HS-5 (cell line): ENCODE results near the gene APOM.
A peak's percentile ranks its signal among the peaks of the same experiment; 100 is the strongest.

Experiments used
- DNase-seq: peaks from one replicate; pipeline ENCODE4 v3.0.0-alpha.2; 2012; ENCODE audit warnings: low read depth

APOM gene

DNA sequence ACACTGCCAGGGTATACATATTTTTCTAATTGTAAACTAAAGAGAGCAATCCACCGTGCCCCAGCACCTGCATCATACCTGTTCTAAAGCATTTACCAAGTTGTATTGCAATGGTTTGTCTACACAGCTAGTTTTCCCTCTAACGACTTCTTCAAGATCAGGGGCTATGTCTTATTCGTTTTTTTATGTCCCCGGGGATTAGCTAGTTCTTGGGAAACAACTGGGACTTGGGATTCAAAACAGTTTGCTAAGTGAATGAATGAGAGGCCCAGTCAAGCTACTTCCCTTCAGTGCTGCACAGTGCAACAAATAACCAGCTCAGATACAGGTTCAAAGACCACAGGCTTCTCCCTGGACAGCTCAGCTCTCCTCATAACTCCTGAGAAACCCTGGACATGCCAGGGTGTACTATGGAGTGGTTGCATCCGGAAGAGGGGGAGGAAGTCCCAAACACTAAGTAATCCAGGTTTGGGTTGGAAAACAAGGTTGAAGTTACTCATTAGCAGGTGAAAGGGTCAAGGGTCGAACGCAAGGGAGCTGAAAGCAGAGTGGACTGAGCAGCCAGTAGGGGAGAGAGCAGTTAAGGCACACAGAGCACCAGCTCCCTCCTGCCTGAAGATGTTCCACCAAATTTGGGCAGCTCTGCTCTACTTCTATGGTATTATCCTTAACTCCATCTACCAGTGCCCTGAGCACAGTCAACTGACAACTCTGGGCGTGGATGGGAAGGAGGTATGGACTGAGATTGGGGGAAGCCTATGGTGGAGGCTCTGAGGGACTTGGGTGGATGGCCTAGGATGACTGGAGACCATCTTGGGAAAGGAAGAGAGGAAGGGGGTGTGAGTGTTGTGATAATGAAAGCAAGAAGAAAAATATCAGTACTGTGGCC, at the start of gene APOM:
Gene APOM, plus strand, starts transcription at position 546 of the 889 bp plus-strand sequence. Its CDS starts 73 bp downstream, at position 619.
- DNase-seq = no peak

DNA sequence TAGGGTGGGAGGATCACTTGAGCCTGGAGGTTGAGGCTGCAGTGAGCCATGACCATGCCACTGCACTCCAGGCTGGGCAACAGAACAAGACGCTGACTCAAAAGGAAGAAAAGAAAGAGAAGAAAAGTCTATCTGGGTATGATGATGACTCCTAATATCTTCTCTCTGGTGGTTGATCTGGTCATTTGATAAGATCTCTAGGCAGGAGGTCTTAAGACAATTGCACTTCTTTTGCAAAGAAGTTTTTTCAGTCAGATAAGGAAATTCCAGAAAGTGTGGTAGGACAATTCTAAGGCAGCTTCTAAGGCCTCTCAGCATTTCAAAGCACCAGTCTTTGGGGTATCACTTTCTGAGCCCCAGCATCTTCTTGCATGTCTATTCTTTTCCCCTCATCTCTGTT, 48.4 kb upstream of the APOM start:
- DNase-seq = no peak

DNA sequence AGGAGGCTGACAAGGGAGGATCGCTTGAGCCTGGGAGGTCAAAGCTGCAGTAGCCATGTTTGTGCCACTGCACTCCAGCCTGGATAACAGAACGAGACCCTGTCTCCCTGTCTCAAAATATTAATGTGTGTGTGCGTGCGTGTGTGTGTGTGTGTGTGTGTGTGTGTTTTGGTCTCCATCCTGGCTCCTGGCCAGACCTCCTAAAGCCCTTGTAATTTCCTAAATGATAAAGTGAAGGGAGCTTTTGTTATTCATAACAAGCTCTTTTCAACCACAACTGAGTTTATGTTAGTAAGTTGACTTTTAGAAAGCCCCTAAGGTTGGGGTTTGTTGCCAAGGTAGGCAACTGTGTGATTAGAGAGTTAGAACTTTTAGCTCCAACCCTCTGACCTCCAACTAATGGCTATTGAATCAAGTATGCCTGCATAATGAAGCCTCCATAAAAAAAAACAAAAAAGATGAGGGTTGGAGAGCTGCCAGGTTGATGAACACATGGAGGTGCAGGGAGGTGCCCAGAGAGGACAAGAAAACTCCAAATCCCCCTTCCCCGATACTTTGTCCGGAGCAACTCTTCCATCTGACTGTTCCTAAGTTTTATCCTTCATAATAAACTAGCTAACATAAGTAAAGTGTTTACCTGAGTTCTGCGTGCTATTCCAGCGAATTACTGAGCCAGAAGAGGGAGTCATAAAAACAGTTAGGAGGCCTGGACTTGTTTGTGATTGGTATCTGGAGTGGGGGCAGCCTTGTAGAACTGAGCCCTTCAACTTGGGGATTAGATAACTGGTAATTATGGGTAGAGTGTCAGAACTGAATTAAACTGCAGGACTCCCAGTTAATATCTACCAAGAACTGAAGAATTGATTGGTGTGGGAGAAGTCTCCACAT, 45.9 kb upstream of the APOM start:
- DNase-seq = no peak

- DNase-seq = no peak
Observed at GRCh38 chr6:31610968-31611367, 44.7 kb upstream of the APOM start.

- DNase-seq = no peak
Observed at GRCh38 chr6:31614075-31614619, 41.5 kb upstream of the APOM start.

DNA sequence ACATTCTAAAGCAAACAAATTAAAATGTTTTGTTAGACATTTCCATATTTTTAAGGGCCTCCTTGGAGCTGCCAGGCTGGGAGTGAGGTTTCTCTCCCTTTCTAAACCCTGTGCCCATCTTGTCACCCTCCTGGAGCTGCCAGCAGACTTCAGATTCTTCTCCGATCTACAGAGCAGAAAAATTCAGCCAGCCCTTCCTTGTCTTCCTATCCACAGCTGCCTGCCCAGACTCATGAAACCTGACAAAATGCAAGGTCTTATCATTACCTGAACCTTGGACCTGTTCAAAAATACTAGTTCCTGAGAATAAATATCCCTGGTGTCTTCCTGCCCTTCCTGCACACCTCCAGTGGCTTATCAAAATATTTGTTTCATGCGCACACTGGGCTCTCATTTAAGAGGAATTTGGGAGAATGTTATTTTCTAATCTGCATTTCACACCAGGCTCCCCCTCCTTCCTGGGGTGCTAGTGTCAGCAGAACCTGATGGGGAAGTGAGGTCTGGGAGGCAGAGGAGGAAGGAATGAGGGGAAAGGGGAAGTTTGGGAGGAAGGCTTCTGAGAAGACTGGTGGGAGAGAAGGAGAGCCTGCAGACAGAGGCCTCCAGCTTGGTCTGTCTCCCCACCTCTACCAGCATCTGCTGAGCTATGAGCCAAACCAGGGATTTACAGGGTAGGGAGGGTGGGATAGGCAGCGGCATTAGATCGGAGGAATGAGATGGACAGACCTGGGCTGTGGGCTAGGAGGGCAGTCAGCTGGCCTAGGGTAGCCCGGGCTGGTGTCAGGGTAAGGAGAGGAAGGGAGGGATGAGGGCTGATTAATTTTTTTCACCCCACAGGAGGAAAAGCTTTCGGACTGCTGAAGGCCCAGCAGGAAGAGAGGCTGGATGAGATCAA, 40.8 kb upstream of the APOM start, which contains the start of gene AIF1:
Gene AIF1, plus strand, starts transcription at position 551 of the 895 bp plus-strand sequence. Its CDS starts 96 bp downstream, at position 647.
- no peak for DNase-seq

- no peak for DNase-seq
Observed at GRCh38 chr6:31615748-31616147, 39.9 kb upstream of the APOM start.

GRCh38 chr6:31617010-31617409, 38.7 kb upstream of the APOM start:
- no peak for DNase-seq

DNA sequence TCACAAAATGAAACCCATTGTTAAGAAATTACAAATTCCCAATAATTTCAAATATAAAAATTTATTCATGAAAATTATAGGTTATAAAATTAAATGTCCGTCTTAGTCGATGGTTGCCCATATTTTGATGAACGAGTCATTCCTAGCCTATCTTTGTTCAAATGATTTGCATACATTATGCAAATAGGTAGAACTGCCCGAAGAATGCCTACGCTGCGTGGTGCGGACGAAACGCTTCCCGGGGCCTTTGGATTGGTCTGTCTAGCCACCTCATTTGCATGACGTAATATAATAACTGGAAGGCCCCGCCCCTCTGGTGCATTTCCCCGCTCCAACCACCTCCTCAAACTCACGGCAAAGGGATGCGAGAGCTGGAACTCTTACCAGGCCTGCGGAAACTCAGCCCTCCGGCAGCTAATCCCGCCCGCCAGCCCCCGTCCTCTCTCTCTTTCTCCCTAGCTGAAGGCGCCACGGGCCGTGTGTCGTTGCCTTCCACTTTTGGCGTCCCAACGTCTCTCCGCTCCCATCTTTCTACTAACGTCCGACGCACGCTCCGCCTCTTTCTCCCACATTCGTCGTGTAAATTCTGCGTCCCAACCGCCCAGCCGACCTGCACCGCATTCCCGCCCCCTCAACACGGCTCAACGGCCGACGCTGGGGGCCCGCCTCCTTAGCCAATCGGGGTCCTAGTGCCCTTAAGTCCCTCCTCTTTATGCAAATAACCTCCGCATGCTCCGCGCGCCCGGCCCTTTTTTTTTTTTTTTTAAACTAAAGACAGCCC, 35.7 kb upstream of the APOM start:
- peak; percentile 95 for DNase-seq

- DNase-seq = no peak
Observed at GRCh38 chr6:31620586-31621319, 34.9 kb upstream of the APOM start, which contains the start of gene PRRC2A. PRRC2A (plus strand) TSS chr6:31620715; CDS start chr6:31622790, 2,075 bp downstream.

DNA sequence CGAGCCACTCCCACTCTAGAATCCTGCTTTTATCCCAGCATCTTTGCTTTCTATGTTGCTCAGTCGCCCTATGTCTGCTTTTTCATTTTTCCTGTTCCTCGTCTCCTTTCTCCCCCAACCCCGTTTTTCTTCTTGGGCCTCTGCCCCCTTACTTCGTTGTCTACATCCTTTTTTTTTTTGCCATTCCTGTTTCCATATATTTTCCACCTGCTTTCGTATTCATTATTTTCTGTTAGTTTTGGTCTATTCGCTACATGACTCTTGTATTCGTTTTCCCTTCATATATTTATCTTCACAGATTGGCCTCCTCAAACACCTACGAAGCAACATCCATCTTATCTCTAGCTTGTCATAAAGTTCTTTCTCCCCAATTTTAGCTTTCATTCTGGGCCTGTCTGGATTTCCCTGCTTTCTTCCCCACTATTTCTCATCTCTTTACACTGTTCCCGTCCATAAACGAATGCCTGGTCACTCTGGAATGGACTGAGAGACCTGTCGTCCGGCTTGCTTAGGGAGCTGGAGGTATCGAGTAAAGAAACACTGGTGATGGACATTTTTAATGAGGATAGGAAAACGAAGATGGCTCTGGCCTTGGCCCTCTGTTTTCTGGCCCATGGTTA, 34.3 kb upstream of the APOM start:
- no peak for DNase-seq

GRCh38 chr6:31621991-31622390, 33.7 kb upstream of the APOM start:
- DNase-seq = no peak

DNA sequence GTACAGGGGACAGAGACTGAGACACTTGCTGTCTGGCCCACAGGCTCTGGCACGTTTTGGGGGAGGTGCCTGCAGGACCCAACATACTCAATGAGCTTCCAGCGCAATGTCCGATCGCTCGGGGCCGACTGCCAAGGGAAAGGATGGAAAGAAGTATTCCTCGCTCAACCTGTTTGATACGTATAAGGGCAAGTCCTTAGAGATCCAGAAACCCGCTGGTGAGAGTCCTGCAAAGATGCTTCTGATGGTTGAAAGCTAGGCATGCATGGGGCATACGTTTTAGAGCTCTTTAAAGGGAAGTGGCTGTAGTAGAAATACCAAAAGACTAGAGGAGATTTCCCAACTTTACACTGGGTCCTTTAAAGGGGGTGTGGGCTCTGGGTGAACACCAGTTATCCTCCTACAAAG, 33.0 kb upstream of the APOM start:
- DNase-seq = no peak

DNA sequence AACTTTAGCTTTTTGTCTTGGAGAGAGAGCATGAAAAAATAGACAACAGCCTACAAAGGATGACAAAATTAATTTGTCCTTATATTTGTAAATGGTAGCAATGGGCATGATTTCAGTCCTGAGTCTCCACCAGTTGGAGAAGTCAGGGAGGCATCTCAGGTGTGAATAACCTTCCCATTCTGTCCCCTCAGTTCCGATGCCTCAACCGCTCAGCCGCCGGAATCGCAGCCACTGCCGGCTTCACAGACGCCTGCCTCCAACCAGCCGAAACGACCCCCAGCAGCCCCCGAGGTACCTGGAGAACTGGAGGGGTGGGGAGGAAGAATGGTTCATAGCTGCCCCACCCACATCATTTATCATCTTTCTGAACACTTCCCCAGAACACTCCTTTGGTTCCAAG, 31.6 kb upstream of the APOM start:
- no peak for DNase-seq

DNA sequence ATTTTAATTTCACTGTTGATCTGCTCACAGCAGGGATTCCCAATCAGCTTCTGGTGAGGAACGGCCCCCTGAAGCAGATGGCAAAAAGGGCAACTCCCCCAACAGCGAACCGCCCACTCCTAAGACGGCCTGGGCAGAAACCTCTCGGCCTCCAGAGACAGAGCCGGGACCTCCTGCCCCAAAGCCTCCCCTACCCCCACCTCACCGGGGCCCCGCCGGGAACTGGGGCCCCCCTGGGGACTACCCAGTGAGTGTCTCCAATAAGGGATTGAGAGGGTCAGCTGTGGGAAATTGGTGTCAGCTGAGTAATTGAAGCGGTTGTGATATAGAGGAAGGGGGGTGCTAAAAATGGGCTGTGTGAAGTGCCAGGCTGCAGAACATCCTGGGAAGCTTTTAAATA, 28.7 kb upstream of the APOM start:
- DNase-seq = no peak

- no peak for DNase-seq
Observed at GRCh38 chr6:31627690-31628287, 27.9 kb upstream of the APOM start.

GRCh38 chr6:31629014-31629413, 26.7 kb upstream of the APOM start:
- DNase-seq = no peak

DNA sequence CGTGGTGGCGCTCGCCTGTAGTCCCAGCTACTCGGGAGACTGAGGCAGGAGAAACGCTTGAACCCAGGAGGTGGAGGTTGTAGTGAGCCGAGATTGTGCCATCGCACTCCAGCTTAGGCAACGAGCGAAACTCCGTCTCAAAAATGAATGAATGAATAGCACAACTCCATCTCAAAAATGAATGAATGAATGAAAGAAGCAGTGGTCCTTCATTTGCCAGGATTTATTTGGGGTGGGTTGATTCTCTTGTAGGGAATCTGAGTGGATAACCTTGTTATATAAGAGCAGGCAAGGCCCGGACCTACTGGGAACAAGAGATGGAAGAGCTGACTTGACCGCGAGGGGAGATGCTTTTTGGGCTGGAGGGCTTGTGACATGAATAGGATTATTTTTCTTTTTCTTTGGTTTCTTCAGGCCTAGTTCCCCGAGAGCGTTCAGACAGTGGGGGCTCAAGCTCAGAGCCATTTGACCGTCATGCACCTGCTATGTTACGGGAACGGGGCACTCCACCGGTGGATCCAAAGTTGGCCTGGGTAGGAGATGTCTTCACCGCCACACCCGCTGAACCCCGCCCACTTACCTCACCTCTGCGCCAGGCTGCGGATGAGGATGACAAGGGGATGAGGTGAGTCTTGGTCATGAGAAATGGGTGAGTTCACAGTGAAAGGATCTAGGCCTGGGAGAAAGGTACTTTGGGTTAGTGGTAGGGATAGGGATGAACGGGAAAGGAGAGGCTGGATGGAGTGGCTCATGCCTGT, 25.3 kb upstream of the APOM start:
- DNase-seq = no peak
